ENCODE measurements around the gene PTPRZ1. TPM values are rescaled to one million over a fixed set of nuclear protein-coding genes. Genes with fewer than 3 reads are reported as not detected.

The PTPRZ1 gene
- total and polyA plus RNA-seq, 4 donors = 1.1 to 11.6 (median 2.9) TPM

GRCh38 chr7:121992068-121992467 lies 119.1 kb downstream of the PTPRZ1 start:
- H3K27ac ChIP-seq (ENCODE audit: low read depth in 1 of 2, low read length in 1 of 2) = no peak overlapping the region
- ATAC-seq (ENCODE audit: insufficient read depth, low FRiP score) (no peak), DNase-seq (no peak)
- H3K27me3 ChIP-seq (ENCODE audit: control insufficient read depth in 3 of 3, insufficient read depth in 3 of 3, low read length in 2 of 3) = no peaks in the 10 kb centered on the region
- no peaks in the 10 kb centered on the region for H3K9me3 ChIP-seq (ENCODE audit: control insufficient read depth in 4 of 4, insufficient read depth in 3 of 4, low read length in 3 of 4)
- H3K9ac ChIP-seq (ENCODE audit: insufficient read depth in 1 of 2, low read length in 2 of 2) = no peak overlapping the region
- H3K4me1 ChIP-seq (ENCODE audit: control insufficient read depth in 5 of 5, insufficient read depth in 5 of 5, low read length in 5 of 5) = no peaks in the 10 kb centered on the region
- WGBS, 2 donors = 85 to 88% methylated on average over 4 of the region's 4 CpGs
- no peaks in the 10 kb centered on the region for H3K36me3 ChIP-seq (ENCODE audit: control insufficient read depth in 4 of 4, insufficient read depth in 4 of 4, low read length in 4 of 4)
- TF ChIP-seq CTCF (IDR thresholded peaks at IDR 0.05; ENCODE audit: control extremely low read depth, extremely low read depth) = no peak
- no peak overlapping the region for H3K4me3 ChIP-seq

- H3K9ac ChIP-seq (ENCODE audit: insufficient read depth in 1 of 2, low read length in 2 of 2) = no peak overlapping the region
- no peak overlapping the region for H3K27ac ChIP-seq (ENCODE audit: low read depth in 1 of 2, low read length in 1 of 2)
- no peaks in the 10 kb centered on the region for H3K4me1 ChIP-seq (ENCODE audit: control insufficient read depth in 5 of 5, insufficient read depth in 5 of 5, low read length in 5 of 5)
- DNase-seq = peak; percentile 66 to 89 (median 84)
- ATAC-seq (ENCODE audit: insufficient read depth, low FRiP score) = peak; percentile 78
- no peaks in the 10 kb centered on the region for H3K36me3 ChIP-seq (ENCODE audit: control insufficient read depth in 4 of 4, insufficient read depth in 4 of 4, low read length in 4 of 4)
- no peak overlapping the region for H3K4me3 ChIP-seq
- TF ChIP-seq CTCF (IDR thresholded peaks at IDR 0.05; ENCODE audit: control extremely low read depth, extremely low read depth) = peak; percentile 18
- H3K27me3 ChIP-seq (ENCODE audit: control insufficient read depth in 3 of 3, insufficient read depth in 3 of 3, low read length in 2 of 3) = no peaks in the 10 kb centered on the region
- 10 to 19% methylated on average over 5 of the region's 5 CpGs for WGBS, 2 donors
- H3K9me3 ChIP-seq (ENCODE audit: control insufficient read depth in 4 of 4, insufficient read depth in 3 of 4, low read length in 3 of 4) = no peaks in the 10 kb centered on the region
Observed at GRCh38 chr7:121994625-121995410, 121.9 kb downstream of the PTPRZ1 start.

GRCh38 chr7:122006687-122007086 lies 133.7 kb downstream of the PTPRZ1 start:
- no peaks in the 10 kb centered on the region for H3K4me1 ChIP-seq (ENCODE audit: control insufficient read depth in 5 of 5, insufficient read depth in 5 of 5, low read length in 5 of 5)
- H3K27me3 ChIP-seq (ENCODE audit: control insufficient read depth in 3 of 3, insufficient read depth in 3 of 3, low read length in 2 of 3) = no peaks in the 10 kb centered on the region
- WGBS, 2 donors = 19 to 21% methylated on average over 2 of the region's 2 CpGs
- no peaks in the 10 kb centered on the region for H3K36me3 ChIP-seq (ENCODE audit: control insufficient read depth in 4 of 4, insufficient read depth in 4 of 4, low read length in 4 of 4)
- H3K9ac ChIP-seq (ENCODE audit: insufficient read depth in 1 of 2, low read length in 2 of 2) = no peak overlapping the region
- no peak for TF ChIP-seq CTCF (IDR thresholded peaks at IDR 0.05; ENCODE audit: control extremely low read depth, extremely low read depth)
- DNase-seq (no peak), ATAC-seq (ENCODE audit: insufficient read depth, low FRiP score) (no peak)
- no peaks in the 10 kb centered on the region for H3K9me3 ChIP-seq (ENCODE audit: control insufficient read depth in 4 of 4, insufficient read depth in 3 of 4, low read length in 3 of 4)
- no peak overlapping the region for H3K27ac ChIP-seq (ENCODE audit: low read depth in 1 of 2, low read length in 1 of 2)
- no peak overlapping the region for H3K4me3 ChIP-seq

Data from lung (tissue), 12 donors.